Duodenal mucosa (tissue), 2 donors: ENCODE measurements around the gene VPS37B.
"Not testable (repeated sequence)": the region's sequence is repeated elsewhere in the genome, so short reads cannot be mapped to it uniquely, and the experiment has no call there.

Source experiments
- H3K27ac ChIP-seq: one replicate; pipeline ENCODE4 v1.7.0; 2013; ENCODE audit warnings: low read depth, low read length
- H3K27me3 ChIP-seq, 2 donors: one replicate each; pipeline ENCODE4 v1.7.0; 2013; ENCODE audit warnings: low read length in 2 of 2, control low read depth in 1 of 2; ENCODE audit not compliant: insufficient read depth in 2 of 2, control insufficient read depth in 1 of 2
- H3K36me3 ChIP-seq, 2 donors: one replicate each; pipeline ENCODE4 v1.7.0; 2013; ENCODE audit warnings: low read length in 2 of 2, control low read depth in 1 of 2; ENCODE audit not compliant: insufficient read depth in 2 of 2, control insufficient read depth in 1 of 2
- H3K4me1 ChIP-seq, 2 donors: one replicate each; pipeline ENCODE4 v1.7.0; 2013; ENCODE audit warnings: low read length in 2 of 2, control low read depth in 1 of 2; ENCODE audit not compliant: insufficient read depth in 2 of 2, control insufficient read depth in 1 of 2
- H3K4me3 ChIP-seq, 2 donors: one replicate each; pipeline ENCODE4 v1.7.0; 2013; ENCODE audit warnings: low read length in 2 of 2, low read depth in 1 of 2
- H3K9ac ChIP-seq, 2 donors: one replicate each; pipeline ENCODE4 v1.7.0; 2013; ENCODE audit warnings: low read length in 2 of 2, low read depth in 1 of 2
- H3K9me3 ChIP-seq, 2 donors: one replicate each; pipeline ENCODE4 v1.7.0; 2013; ENCODE audit warnings: low read length in 2 of 2, control low read depth in 1 of 2; ENCODE audit not compliant: control insufficient read depth in 1 of 2

Gene VPS37B

GRCh38 chr12:122884091-122884826 lies 11.7 kb downstream of the VPS37B start:
- Histone ChIP-seq H3K36me3 (peaks cover 0 to 7% of the 10 kb centered on the region in 2 donors), H3K9ac (no peak overlapping the region), H3K4me3 (no peak overlapping the region), H3K4me1 (peaks cover 69 to 72% of the 10 kb centered on the region in 2 donors), H3K9me3 (no peaks in the 10 kb centered on the region), H3K27ac (no peak overlapping the region), H3K27me3 (no peaks in the 10 kb centered on the region)

- Histone ChIP-seq H3K27me3 (no peaks in the 10 kb centered on the region), H3K9me3 (no peaks in the 10 kb centered on the region), H3K36me3 (peaks cover 0 to 13% of the 10 kb centered on the region in 2 donors), H3K27ac (no peak overlapping the region), H3K4me1 (peaks cover 59 to 62% of the 10 kb centered on the region in 2 donors), H3K9ac (no peak overlapping the region), H3K4me3 (no peak overlapping the region)
Observed at GRCh38 chr12:122882908-122883558, 12.9 kb downstream of the VPS37B start.

- Histone ChIP-seq H3K9ac (no peak overlapping the region), H3K27ac (no peak overlapping the region), H3K9me3 (no peaks in the 10 kb centered on the region), H3K4me1 (peaks cover 40% of the 10 kb centered on the region in 2 donors), H3K36me3 (peaks cover 0 to 13% of the 10 kb centered on the region in 2 donors), H3K4me3 (no peak overlapping the region), H3K27me3 (no peaks in the 10 kb centered on the region)
Observed at GRCh38 chr12:122880668-122881067, 15.3 kb downstream of the VPS37B start.

- peaks cover 0 to 13% of the 10 kb centered on the region in 2 donors for H3K36me3 ChIP-seq
- H3K9me3 ChIP-seq = no peaks in the 10 kb centered on the region
- H3K27ac ChIP-seq = no peak overlapping the region
- no peak overlapping the region for H3K4me3 ChIP-seq
- peaks cover 39 to 40% of the 10 kb centered on the region in 2 donors for H3K4me1 ChIP-seq
- H3K27me3 ChIP-seq = no peaks in the 10 kb centered on the region
- no peak overlapping the region for H3K9ac ChIP-seq
Observed at GRCh38 chr12:122880155-122880667, 15.7 kb downstream of the VPS37B start.

- Histone ChIP-seq H3K9me3 (no peaks in the 10 kb centered on the region), H3K36me3 (peaks cover 0 to 13% of the 10 kb centered on the region in 2 donors), H3K4me3 (no peak overlapping the region), H3K4me1 (peaks cover 27 to 36% of the 10 kb centered on the region in 2 donors), H3K9ac (no peak overlapping the region), H3K27ac (no peak overlapping the region), H3K27me3 (no peaks in the 10 kb centered on the region)
Observed at GRCh38 chr12:122878780-122879612, 16.9 kb downstream of the VPS37B start.

GRCh38 chr12:122876731-122877130 lies 19.2 kb downstream of the VPS37B start:
- Histone ChIP-seq H3K27me3 (no peaks in the 10 kb centered on the region), H3K27ac (no peak overlapping the region), H3K9me3 (no peaks in the 10 kb centered on the region), H3K9ac (no peak overlapping the region), H3K4me1 (peaks cover 36 to 46% of the 10 kb centered on the region in 2 donors), H3K4me3 (no peak overlapping the region), H3K36me3 (peaks cover 0 to 16% of the 10 kb centered on the region in 2 donors)

- peaks cover 37 to 46% of the 10 kb centered on the region in 2 donors for H3K4me1 ChIP-seq
- not testable (repeated sequence) for H3K27me3 ChIP-seq, H3K27ac ChIP-seq
Observed at GRCh38 chr12:122876281-122876680, 19.6 kb downstream of the VPS37B start.

GRCh38 chr12:122875590-122876220 lies 20.2 kb downstream of the VPS37B start:
- H3K9ac ChIP-seq = no peak overlapping the region
- peaks cover 0 to 19% of the 10 kb centered on the region in 2 donors for H3K36me3 ChIP-seq
- H3K27ac ChIP-seq = no peak overlapping the region
- no peaks in the 10 kb centered on the region for H3K9me3 ChIP-seq
- H3K4me1 ChIP-seq = peaks cover 37 to 46% of the 10 kb centered on the region in 2 donors
- no peak overlapping the region for H3K4me3 ChIP-seq
- no peaks in the 10 kb centered on the region for H3K27me3 ChIP-seq

More at GRCh38 chr12:122876281-122876680, 19.6 kb downstream of the VPS37B start:
- H3K36me3 ChIP-seq = peaks cover 0 to 16% of the 10 kb centered on the region in 2 donors
- H3K9me3 ChIP-seq, H3K4me3 ChIP-seq, H3K9ac ChIP-seq: not testable (repeated sequence)

- H3K9me3 ChIP-seq = no peaks in the 10 kb centered on the region
- H3K4me1 ChIP-seq = peaks cover 45 to 50% of the 10 kb centered on the region in 2 donors
- H3K4me3 ChIP-seq = no peak overlapping the region
- no peak overlapping the region for H3K9ac ChIP-seq
- no peaks in the 10 kb centered on the region for H3K27me3 ChIP-seq
- H3K27ac ChIP-seq = no peak overlapping the region
- peaks cover 13 to 26% of the 10 kb centered on the region in 2 donors for H3K36me3 ChIP-seq
Observed at GRCh38 chr12:122874081-122874480, 21.8 kb downstream of the VPS37B start.
